Natural killer cell treated with Interleukin-12 subunit alpha and Interleukin-12 subunit beta and Interleukin-15 and Interleukin-18, amount 100 ng/mL, for 72 hours (primary cell): Measurements from ENCODE around the gene ARHGAP23. TPM values are rescaled to one million over a fixed set of nuclear protein-coding genes. Genes with fewer than 3 reads are reported as not detected.

ENCODE experiments used
- ATAC-seq, 2 donors: fragments of 150-1000 bp; cut with Tn5 transposase in 1 of 2; sonication (Bioruptor Pico), chemical (Tn5 transposase) in 1 of 2; 2 replicates each; pipeline ENCODE4 v1.10.0; 2021
- DNase-seq: peaks from one replicate; pipeline ENCODE4 v3.0.0; 2022; ENCODE audit warnings: low spot score
- H3K27ac Mint-ChIP-seq, 2 donors: 1 replicate in 1 of 2; 2 replicates in 1 of 2; pipeline ENCODE4 v1.8.0; 2022; ENCODE audit warnings: mixed read lengths in 2 of 2, mild to moderate bottlenecking in 1 of 2, moderate library complexity in 1 of 2
- H3K27me3 Mint-ChIP-seq, 2 donors: 1 replicate in 1 of 2; 2 replicates in 1 of 2; pipeline ENCODE4 v1.8.0; 2022; ENCODE audit warnings: mixed read lengths in 2 of 2
- H3K36me3 Mint-ChIP-seq: one replicate; pipeline ENCODE4 v1.8.0; 2022; ENCODE audit warnings: mixed read lengths
- H3K4me1 Mint-ChIP-seq, 2 donors: 1 replicate in 1 of 2; 2 replicates in 1 of 2; pipeline ENCODE4 v1.8.0; 2022; ENCODE audit warnings: low read depth in 2 of 2, mixed read lengths in 2 of 2, mild to moderate bottlenecking in 1 of 2
- H3K4me3 Mint-ChIP-seq: one replicate; pipeline ENCODE4 v1.8.0; 2022; ENCODE audit warnings: mixed read lengths
- H3K9me3 Mint-ChIP-seq: 2 replicates; pipeline ENCODE4 v1.8.0; 2022; ENCODE audit warnings: mixed read lengths
- total RNA-seq, 2 donors: library from RNA; stranded (reverse); gene quantifications; one replicate each; pipeline ENCODE4 v1.2.3, GENCODE V29; 2022

Gene ARHGAP23
- total RNA-seq, 2 donors from 2014 or later = 0.55 to 2.9 TPM

GRCh38 chr17:38533241-38533640 lies 105.0 kb downstream of the ARHGAP23 start:
- Mint-ChIP-seq H3K27me3 (peaks cover 13 to 19% of the 10 kb centered on the region in 2 donors), H3K9me3 (no peaks in the 10 kb centered on the region), H3K4me3 (no peak overlapping the region), H3K36me3 (no peaks in the 10 kb centered on the region), H3K4me1 (no peaks in the 10 kb centered on the region), H3K27ac (no peak overlapping the region)
- ATAC-seq = no peak
- DNase-seq = no peak

GRCh38 chr17:38533866-38534497 lies 105.7 kb downstream of the ARHGAP23 start:
- ATAC-seq (no peak), DNase-seq (no peak)
- Mint-ChIP-seq H3K36me3 (no peaks in the 10 kb centered on the region), H3K27ac (no peak overlapping the region), H3K27me3 (peaks cover 13 to 16% of the 10 kb centered on the region in 2 donors), H3K9me3 (no peaks in the 10 kb centered on the region), H3K4me3 (no peak overlapping the region), H3K4me1 (no peaks in the 10 kb centered on the region)

DNA sequence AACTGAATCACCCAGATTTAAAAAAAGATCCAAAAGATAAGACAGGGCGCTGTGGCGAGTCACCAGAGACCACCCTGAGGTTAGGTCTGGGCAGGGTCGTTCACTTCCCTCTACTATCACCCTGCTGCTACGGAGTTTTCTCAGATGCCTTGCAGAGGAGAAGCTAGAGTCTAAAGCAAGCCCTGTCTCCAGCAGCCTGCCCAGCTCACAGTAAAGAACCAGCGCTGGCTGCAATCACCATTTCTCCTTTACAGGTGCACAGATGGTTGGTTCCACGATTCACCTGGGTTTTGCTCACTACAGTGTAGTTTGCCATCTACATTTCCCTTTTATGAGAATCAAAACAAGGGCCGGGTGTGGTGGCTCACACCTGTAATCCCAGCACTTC lies 106.2 kb downstream of the ARHGAP23 start:
- no peak for ATAC-seq
- H3K4me1 Mint-ChIP-seq = no peaks in the 10 kb centered on the region
- H3K27ac Mint-ChIP-seq = no peak overlapping the region
- H3K27me3 Mint-ChIP-seq = peaks cover 13 to 16% of the 10 kb centered on the region in 2 donors
- H3K4me3 Mint-ChIP-seq = no peak overlapping the region
- H3K9me3 Mint-ChIP-seq = no peaks in the 10 kb centered on the region
- no peaks in the 10 kb centered on the region for H3K36me3 Mint-ChIP-seq
- no peak for DNase-seq

- Mint-ChIP-seq H3K36me3 (no peaks in the 10 kb centered on the region), H3K4me3 (no peak overlapping the region), H3K9me3 (no peaks in the 10 kb centered on the region), H3K4me1 (no peaks in the 10 kb centered on the region), H3K27me3 (peaks cover 10 to 13% of the 10 kb centered on the region in 2 donors), H3K27ac (no peak overlapping the region)
- no peak for ATAC-seq
- DNase-seq = no peak
Observed at GRCh38 chr17:38535886-38536285, 107.6 kb downstream of the ARHGAP23 start.

DNA sequence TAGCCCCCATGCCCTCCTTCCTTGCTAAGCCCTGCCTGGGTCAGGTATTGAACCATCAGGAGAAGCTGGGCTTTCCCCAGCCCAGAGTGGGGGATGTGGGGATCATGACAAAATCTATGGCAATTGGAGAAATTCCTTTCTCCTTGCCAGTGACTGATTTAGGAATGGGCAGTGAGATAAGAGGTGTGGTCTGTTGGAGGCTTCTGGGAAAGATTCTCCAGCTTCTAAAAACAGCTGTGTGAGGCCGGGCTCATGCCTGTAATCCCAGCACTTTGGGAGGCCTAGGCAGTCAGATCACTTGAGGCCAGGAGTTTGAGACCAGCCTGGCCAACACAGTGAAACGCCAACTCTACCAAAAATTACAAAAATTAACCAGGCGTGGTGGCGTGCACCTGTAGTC lies 108.4 kb downstream of the ARHGAP23 start:
- no peaks in the 10 kb centered on the region for H3K9me3 Mint-ChIP-seq
- DNase-seq = no peak
- ATAC-seq = no peak
- H3K36me3 Mint-ChIP-seq = no peaks in the 10 kb centered on the region
- no peak overlapping the region for H3K27ac Mint-ChIP-seq
- no peaks in the 10 kb centered on the region for H3K4me1 Mint-ChIP-seq
- H3K4me3 Mint-ChIP-seq = no peak overlapping the region
- H3K27me3 Mint-ChIP-seq = peaks cover 10 to 13% of the 10 kb centered on the region in 2 donors

DNA sequence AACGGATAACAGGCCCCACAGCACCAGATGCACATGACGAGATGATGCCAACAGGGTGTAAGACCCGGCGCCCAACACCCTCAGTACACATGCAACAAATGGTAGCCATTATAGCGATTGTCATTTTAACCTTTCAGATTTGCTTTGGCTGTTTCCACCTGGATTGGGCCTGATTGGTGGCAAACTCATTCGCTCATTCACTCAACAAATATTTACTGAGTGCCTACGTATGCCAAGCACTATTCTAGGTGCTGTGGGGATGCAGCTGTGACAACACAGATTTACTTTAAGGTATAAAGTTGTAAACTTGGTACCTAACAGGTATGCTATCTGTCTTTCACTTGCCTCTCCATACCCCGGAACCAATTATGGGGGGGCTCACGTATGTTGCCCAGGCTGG lies 110.6 kb downstream of the ARHGAP23 start:
- Mint-ChIP-seq H3K36me3 (no peaks in the 10 kb centered on the region), H3K4me1 (no peaks in the 10 kb centered on the region)
- DNase-seq = no peak

DNA sequence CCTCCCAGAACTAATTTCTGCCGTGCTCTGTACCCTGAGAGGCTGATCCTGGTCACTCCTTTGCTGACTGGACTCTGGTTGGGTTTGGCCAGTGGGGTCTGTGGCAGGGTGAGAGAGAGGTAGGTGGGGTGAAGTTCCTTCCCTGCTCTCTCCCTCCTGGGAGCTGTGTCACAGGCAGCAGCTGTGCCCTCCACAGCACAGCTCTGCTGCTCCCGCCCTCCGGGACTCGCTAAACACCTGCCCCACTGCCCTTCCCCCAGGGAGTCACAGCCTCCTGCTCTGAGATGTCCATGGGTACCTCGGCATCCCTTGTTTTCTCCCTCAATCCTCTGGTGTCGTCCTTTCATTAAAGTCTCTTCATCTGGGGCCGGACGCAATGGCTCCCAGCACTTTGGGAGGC lies 111.1 kb downstream of the ARHGAP23 start:
- Mint-ChIP-seq H3K4me3 (no peak overlapping the region), H3K27me3 (peaks cover 10 to 13% of the 10 kb centered on the region in 2 donors), H3K9me3 (no peaks in the 10 kb centered on the region), H3K27ac (no peak overlapping the region), H3K36me3 (no peaks in the 10 kb centered on the region), H3K4me1 (no peaks in the 10 kb centered on the region)
- DNase-seq (no peak), ATAC-seq (no peak)

More for the DNA sequence above, 110.6 kb downstream of the ARHGAP23 start:
- no peak for ATAC-seq
- Mint-ChIP-seq H3K27me3 (peaks cover 10 to 13% of the 10 kb centered on the region in 2 donors), H3K27ac (no peak overlapping the region), H3K4me3 (no peak overlapping the region), H3K9me3 (no peaks in the 10 kb centered on the region)

- H3K27me3 Mint-ChIP-seq = peaks cover 10% of the 10 kb centered on the region in 2 donors
- H3K4me3 Mint-ChIP-seq = no peak overlapping the region
- no peaks in the 10 kb centered on the region for H3K36me3 Mint-ChIP-seq
- no peaks in the 10 kb centered on the region for H3K9me3 Mint-ChIP-seq
- DNase-seq (no peak), ATAC-seq (no peak)
- H3K27ac Mint-ChIP-seq = no peak overlapping the region
- no peaks in the 10 kb centered on the region for H3K4me1 Mint-ChIP-seq
Observed at GRCh38 chr17:38540514-38541045, 112.3 kb downstream of the ARHGAP23 start.

DNA sequence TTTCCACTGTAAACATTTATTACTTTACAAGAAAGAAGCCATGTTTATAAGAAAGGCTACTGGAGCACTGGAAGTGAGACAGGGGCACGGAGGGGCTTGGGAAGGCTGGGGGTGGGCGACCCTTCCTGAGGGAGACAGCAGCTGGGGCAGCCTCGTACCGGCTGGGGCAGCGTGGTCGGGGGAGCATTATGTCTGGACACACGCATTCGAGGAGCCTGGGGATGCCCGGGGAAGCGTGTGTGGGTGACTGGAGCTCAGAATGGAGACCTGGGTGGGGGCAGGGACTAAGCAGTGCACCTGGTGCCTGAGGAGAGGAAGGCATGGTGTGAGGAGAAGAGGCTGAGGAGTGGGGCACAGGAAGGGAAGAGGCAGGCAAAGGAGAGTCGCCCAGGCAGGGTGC lies 113.0 kb downstream of the ARHGAP23 start:
- H3K36me3 Mint-ChIP-seq = no peaks in the 10 kb centered on the region
- no peaks in the 10 kb centered on the region for H3K4me1 Mint-ChIP-seq
- no peak overlapping the region for H3K27ac Mint-ChIP-seq
- ATAC-seq (no peak), DNase-seq (no peak)
- peaks cover 3% of the 10 kb centered on the region in 2 donors for H3K27me3 Mint-ChIP-seq
- H3K9me3 Mint-ChIP-seq = no peaks in the 10 kb centered on the region
- H3K4me3 Mint-ChIP-seq = no peak overlapping the region

DNA sequence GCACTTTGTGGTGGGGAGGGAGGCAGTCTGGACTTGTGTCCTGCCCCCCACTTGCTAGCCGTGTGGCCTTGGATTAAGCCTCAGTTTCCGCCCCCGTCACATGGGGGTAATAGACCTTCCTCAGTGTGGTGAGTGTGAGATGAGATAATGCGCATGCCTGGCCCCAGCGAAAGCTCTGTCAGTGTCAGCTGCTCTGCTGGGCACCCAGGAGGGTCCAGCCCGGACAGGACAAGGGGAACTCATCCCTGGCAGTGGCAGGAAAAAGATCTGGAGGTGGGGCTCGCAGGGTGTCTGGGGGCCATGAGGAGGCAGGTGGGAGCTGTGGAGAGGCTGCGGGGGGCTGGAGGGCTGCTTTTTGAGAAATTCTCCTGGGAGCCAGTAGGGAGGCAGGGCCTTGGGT lies 114.0 kb downstream of the ARHGAP23 start:
- H3K27me3 Mint-ChIP-seq = peaks cover 6 to 7% of the 10 kb centered on the region in 2 donors
- ATAC-seq (no peak), DNase-seq (no peak)
- H3K36me3 Mint-ChIP-seq = no peaks in the 10 kb centered on the region
- H3K9me3 Mint-ChIP-seq = no peaks in the 10 kb centered on the region
- H3K4me3 Mint-ChIP-seq = no peak overlapping the region
- H3K4me1 Mint-ChIP-seq = peaks cover 0 to 4% of the 10 kb centered on the region in 2 donors
- H3K27ac Mint-ChIP-seq = no peak overlapping the region

- H3K9me3 Mint-ChIP-seq = no peaks in the 10 kb centered on the region
- peaks cover 0 to 4% of the 10 kb centered on the region in 2 donors for H3K4me1 Mint-ChIP-seq
- H3K27ac Mint-ChIP-seq = no peak overlapping the region
- ATAC-seq = no peak
- peaks cover 6 to 7% of the 10 kb centered on the region in 2 donors for H3K27me3 Mint-ChIP-seq
- no peak overlapping the region for H3K4me3 Mint-ChIP-seq
- no peaks in the 10 kb centered on the region for H3K36me3 Mint-ChIP-seq
- DNase-seq = no peak
Observed at GRCh38 chr17:38543403-38544174, 115.3 kb downstream of the ARHGAP23 start.

DNA sequence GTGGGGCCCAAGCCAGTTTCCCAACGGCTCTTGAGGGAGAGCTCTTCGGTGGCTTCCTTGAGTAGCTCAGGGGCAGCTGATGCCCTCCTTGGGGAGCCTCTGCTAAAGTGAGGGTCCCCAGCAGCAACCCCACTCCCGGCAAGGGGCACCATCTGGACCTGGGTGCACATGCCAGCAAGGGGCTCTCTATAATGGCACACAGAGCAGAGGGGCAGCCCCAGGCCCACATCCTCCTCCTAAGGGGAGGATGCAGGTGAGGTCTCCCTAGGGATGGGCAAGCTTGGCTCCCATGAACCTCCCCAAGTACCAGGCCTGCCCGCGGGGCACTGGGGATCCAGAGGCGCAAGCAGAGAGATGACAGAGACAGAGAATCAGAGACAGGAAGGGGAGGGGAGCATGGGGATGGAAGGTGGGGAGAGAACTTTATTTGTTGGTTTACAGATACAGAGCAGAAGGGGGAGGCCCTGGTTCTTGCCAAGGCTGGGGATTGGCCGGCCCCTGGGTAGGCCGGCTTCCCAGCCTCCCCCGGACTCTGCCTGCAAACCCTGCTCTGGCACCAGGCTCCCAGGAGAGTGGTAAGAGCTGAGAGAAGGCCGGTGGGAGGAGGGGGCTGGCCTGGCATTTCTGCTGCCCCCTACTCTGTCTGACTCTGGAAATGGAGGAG lies 116.0 kb downstream of the ARHGAP23 start:
- H3K27me3 Mint-ChIP-seq = peaks cover 6 to 7% of the 10 kb centered on the region in 2 donors
- no peaks in the 10 kb centered on the region for H3K9me3 Mint-ChIP-seq
- H3K4me1 Mint-ChIP-seq = peaks cover 0 to 4% of the 10 kb centered on the region in 2 donors
- DNase-seq = no peak
- H3K4me3 Mint-ChIP-seq = no peak overlapping the region
- H3K36me3 Mint-ChIP-seq = no peaks in the 10 kb centered on the region
- H3K27ac Mint-ChIP-seq = no peak overlapping the region
- ATAC-seq = no peak

DNA sequence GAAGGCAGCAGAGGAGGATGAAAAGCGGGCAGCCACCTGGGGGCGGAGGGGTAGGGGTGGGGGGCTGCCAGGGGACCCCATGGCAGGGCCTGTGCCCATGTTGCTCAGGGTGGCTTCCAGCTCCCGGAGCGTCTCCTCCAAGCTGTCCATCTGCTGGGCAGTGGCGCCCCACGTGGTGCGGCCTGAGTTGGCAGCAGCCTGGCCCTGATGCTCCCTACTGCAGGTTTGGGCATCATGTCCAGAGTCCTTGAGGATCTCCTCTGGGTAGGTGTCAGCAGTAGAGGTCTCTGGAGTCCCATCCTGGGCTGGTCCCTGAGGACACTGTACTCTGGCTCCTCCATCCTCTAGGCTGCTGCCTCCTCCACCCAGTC lies 116.6 kb downstream of the ARHGAP23 start:
- peaks cover 6 to 10% of the 10 kb centered on the region in 2 donors for H3K27me3 Mint-ChIP-seq
- ATAC-seq = no peak
- no peaks in the 10 kb centered on the region for H3K9me3 Mint-ChIP-seq
- peaks cover 0 to 4% of the 10 kb centered on the region in 2 donors for H3K4me1 Mint-ChIP-seq
- H3K4me3 Mint-ChIP-seq = no peak overlapping the region
- H3K36me3 Mint-ChIP-seq = no peaks in the 10 kb centered on the region
- H3K27ac Mint-ChIP-seq = no peak overlapping the region
- DNase-seq = no peak
